Activated naive CD8-positive, alpha-beta T cell treated with anti-CD3 and anti-CD28 coated beads, Interleukin-2, amount 50 U/mL, for 24 hours (primary cell): ENCODE measurements around the gene NPAS4.

Experiments used
- ATAC-seq: fragments of 150-1000 bp; cut with Tn5 transposase; one replicate; pipeline ENCODE4 v1.10.0; 2021
- DNase-seq: peaks from one replicate; pipeline ENCODE4 v3.0.0; 2021
- H3K27ac Mint-ChIP-seq: one replicate; pipeline ENCODE4 v1.8.0; 2021; ENCODE audit warnings: mild to moderate bottlenecking, mixed read lengths
- H3K27me3 Mint-ChIP-seq: one replicate; pipeline ENCODE4 v1.8.0; 2021; ENCODE audit warnings: mixed read lengths
- H3K36me3 Mint-ChIP-seq: one replicate; pipeline ENCODE4 v1.8.0; 2021; ENCODE audit warnings: low read depth, mixed read lengths
- H3K4me1 Mint-ChIP-seq: one replicate; pipeline ENCODE4 v1.8.0; 2021; ENCODE audit warnings: mixed read lengths
- H3K4me3 Mint-ChIP-seq: one replicate; pipeline ENCODE4 v1.8.0; 2021; ENCODE audit warnings: mild to moderate bottlenecking, moderate library complexity, mixed read lengths
- H3K9me3 Mint-ChIP-seq: one replicate; pipeline ENCODE4 v1.8.0; 2021; ENCODE audit warnings: mixed read lengths

NPAS4 gene

DNA sequence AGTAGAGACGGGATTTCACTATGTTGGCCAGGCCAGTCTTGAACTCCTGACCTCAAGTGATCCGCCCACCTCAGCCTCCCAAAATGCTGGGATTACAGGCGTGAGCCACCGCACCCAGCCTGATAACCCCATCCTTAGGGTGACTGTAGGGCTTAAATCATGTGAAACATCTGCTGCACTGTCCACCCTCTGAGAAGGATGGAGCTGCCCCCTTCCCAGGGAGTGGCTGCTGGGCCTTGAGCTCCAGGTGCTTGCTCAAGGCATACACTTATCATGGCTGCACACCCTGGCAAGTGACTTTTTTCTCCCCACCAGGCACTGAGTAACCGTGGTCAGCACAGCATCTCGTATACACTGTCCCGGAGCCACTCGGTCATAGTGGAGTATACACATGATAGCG, 51.2 kb downstream of the NPAS4 start:
- Mint-ChIP-seq H3K36me3 (no peaks in the 10 kb centered on the region), H3K4me1 (peaks cover 22% of the 10 kb centered on the region), H3K27me3 (no peaks in the 10 kb centered on the region), H3K9me3 (no peaks in the 10 kb centered on the region), H3K4me3 (no peak overlapping the region), H3K27ac (no peak overlapping the region)
- ATAC-seq (no peak), DNase-seq (no peak)

GRCh38 chr11:66473167-66473566, 52.3 kb downstream of the NPAS4 start:
- DNase-seq (no peak), ATAC-seq (no peak)
- no peak overlapping the region for H3K4me3 Mint-ChIP-seq
- H3K27ac Mint-ChIP-seq = no peak overlapping the region
- peaks cover 14% of the 10 kb centered on the region for H3K4me1 Mint-ChIP-seq
- no peaks in the 10 kb centered on the region for H3K27me3 Mint-ChIP-seq
- H3K36me3 Mint-ChIP-seq = no peaks in the 10 kb centered on the region
- no peaks in the 10 kb centered on the region for H3K9me3 Mint-ChIP-seq

DNA sequence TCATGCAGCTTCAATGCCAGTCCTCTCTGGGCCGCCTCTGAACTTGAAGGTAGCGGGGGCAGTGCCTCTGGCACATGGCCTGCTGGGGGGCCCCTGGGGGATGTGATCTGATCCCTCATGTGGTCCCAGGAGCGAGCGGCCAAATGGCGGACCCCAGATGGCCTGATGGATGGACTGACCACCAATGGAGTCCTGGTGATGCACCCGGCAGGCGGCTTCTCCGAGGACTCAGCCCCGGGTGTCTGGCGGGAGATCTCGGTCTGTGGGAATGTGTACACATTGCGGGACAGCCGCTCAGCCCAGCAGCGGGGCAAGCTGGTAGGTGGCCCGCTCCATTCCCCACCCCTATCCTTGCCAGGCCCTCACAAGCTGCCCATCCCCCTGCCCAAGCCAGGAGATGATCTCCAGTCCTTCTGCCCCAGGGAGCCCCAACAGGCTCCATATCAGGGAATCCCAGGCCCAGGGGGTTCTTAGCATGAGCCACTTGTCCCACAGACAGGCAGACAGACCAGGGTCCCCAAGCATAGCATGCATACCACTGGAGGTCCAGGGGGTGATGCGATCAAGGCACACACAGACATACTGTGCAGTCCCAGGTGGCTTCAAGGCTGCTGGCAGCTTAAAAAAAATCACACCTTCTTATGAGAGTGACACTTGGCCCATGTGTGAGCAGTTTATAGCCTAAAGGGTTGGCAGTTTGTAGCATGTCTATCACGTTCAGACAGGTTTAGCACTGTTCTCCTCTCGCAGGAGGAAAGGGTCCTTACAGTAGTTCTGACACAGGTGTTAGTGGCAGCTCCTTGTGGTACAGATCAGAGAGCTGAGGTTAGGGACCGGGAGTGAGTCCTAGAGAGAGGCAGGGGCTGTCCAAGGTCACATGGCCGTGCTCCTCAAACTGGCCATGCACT, 53.0 kb downstream of the NPAS4 start:
- Mint-ChIP-seq H3K27ac (no peak overlapping the region), H3K9me3 (no peaks in the 10 kb centered on the region), H3K4me1 (peaks cover 13% of the 10 kb centered on the region), H3K36me3 (no peaks in the 10 kb centered on the region), H3K4me3 (no peak overlapping the region), H3K27me3 (no peaks in the 10 kb centered on the region)
- no peak for ATAC-seq
- DNase-seq = no peak

GRCh38 chr11:66475349-66476172, 54.7 kb downstream of the NPAS4 start:
- no peaks in the 10 kb centered on the region for H3K9me3 Mint-ChIP-seq
- ATAC-seq (no peak), DNase-seq (no peak)
- H3K4me1 Mint-ChIP-seq = peaks cover 14% of the 10 kb centered on the region
- no peak overlapping the region for H3K4me3 Mint-ChIP-seq
- H3K36me3 Mint-ChIP-seq = no peaks in the 10 kb centered on the region
- no peak overlapping the region for H3K27ac Mint-ChIP-seq
- no peaks in the 10 kb centered on the region for H3K27me3 Mint-ChIP-seq
